Right renal cortex interstitium (tissue), 3 donors: ENCODE data around the gene WASF2. TPM values are rescaled to one million over a fixed set of nuclear protein-coding genes. Genes with fewer than 3 reads are reported as not detected.
A peak's percentile ranks its signal among the peaks of the same experiment; 100 is the strongest.
"Not testable (repeated sequence)": the region's sequence is repeated elsewhere in the genome, so short reads cannot be mapped to it uniquely, and the experiment has no call there.

Experiments
- DNase-seq, 3 donors: peaks; one replicate each; pipeline ENCODE4 v3.0.0-alpha.2; 2013; ENCODE audit warnings: low read depth in 3 of 3, low spot score in 2 of 3
- polyA plus RNA-seq, 3 donors: library from polyadenylated mRNA; unstranded; fragments of 120-200 nt; gene quantifications; one replicate each; pipeline ENCODE4 v1.2.1, GENCODE V29; 2013; ENCODE audit not compliant: insufficient read length in 3 of 3

Gene WASF2
- polyA plus RNA-seq: 100 to 1,000 TPM; 134 to 154 (median 140) TPM

- peak; percentile 97 to 98 (median 97) for DNase-seq
These were observed at the start of gene WASF2 for GRCh38 chr1:27489973-27490741. TSS of gene WASF2 (minus strand) at chr1:27490167. CDS start at chr1:27428890, 61,277 bp downstream.

- DNase-seq: no peak
These were observed 48.8 kb upstream of the WASF2 start for GRCh38 chr1:27538793-27539192.

- DNase-seq: not testable (repeated sequence)
These were observed 48.3 kb upstream of the WASF2 start for GRCh38 chr1:27538305-27538676.

GRCh38 chr1:27536767-27537166 lies 46.8 kb upstream of the WASF2 start:
- no peak for DNase-seq

GRCh38 chr1:27536010-27536757 lies 46.2 kb upstream of the WASF2 start:
- no peak for DNase-seq

- DNase-seq: no peak
These were observed 45.4 kb upstream of the WASF2 start for GRCh38 chr1:27535386-27535785.

GRCh38 chr1:27531959-27532685 lies 42.2 kb upstream of the WASF2 start:
- no peak for DNase-seq

GRCh38 chr1:27530192-27530591 lies 40.2 kb upstream of the WASF2 start:
- DNase-seq: no peak

- DNase-seq: no peak
These were observed 39.7 kb upstream of the WASF2 start for GRCh38 chr1:27529704-27530018.

- peak in 1 of 3 donors; percentile 63 for DNase-seq
These were observed 39.1 kb upstream of the WASF2 start for GRCh38 chr1:27528818-27529703.

- no peak for DNase-seq
These were observed 38.2 kb upstream of the WASF2 start for GRCh38 chr1:27527890-27528817.

GRCh38 chr1:27527223-27527889 lies 37.4 kb upstream of the WASF2 start:
- DNase-seq: peak in 1 of 3 donors; percentile 63

GRCh38 chr1:27526569-27527222 lies 36.7 kb upstream of the WASF2 start:
- DNase-seq: no peak

- DNase-seq: peak in 1 of 3 donors; percentile 47
These were observed 35.6 kb upstream of the WASF2 start for GRCh38 chr1:27525296-27526272.

- no peak for DNase-seq
These were observed 33.5 kb upstream of the WASF2 start for GRCh38 chr1:27523337-27524020.
